ENCODE data around the gene OR4K5. TPM values are rescaled to one million over a fixed set of nuclear protein-coding genes. Genes with fewer than 3 reads are reported as not detected.
A peak's percentile ranks its signal among the peaks of the same experiment; 100 is the strongest.

The OR4K5 gene, protein sequence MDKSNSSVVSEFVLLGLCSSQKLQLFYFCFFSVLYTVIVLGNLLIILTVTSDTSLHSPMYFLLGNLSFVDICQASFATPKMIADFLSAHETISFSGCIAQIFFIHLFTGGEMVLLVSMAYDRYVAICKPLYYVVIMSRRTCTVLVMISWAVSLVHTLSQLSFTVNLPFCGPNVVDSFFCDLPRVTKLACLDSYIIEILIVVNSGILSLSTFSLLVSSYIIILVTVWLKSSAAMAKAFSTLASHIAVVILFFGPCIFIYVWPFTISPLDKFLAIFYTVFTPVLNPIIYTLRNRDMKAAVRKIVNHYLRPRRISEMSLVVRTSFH
- total RNA-seq = not detected in 3 replicates

DNA sequence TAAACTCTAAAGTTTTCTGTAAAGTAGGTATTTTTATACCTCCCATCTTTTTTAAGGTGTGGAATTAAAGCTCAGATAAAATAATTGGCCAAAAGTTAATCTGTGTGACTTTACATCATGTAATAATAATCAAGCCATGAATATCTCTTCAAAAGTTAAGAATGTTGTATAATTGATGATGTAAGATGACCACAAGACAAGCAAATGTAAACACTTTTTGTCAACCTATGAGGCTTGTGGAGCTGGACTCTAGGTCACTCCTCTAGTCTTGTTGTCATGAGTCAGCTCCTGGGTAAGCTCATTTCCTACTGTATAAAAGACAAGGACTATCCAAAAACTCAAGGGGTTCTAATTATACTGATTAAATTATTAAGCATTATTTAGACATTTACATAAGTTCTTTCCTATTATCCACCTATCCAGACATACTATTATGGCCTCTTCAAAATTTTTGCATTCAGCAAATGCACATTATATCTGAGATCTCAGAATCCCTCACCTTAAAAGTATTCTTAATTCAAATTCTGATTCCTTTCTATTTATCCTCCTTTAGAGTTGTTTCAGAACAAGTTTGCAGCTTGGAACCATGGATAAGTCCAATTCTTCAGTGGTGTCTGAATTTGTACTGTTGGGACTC lies at the start of gene OR4K5:
TSS of gene OR4K5 (plus strand) at position 587 of the 637 bp plus-strand sequence. CDS start at position 587, 0 bp downstream.
- Mint-ChIP-seq H3K4me3 (no peak within 1 kb of the TSS), H3K36me3 (no peaks in the 10 kb centered on the region), H3K4me1 (no peaks in the 10 kb centered on the region), H3K9me3 (peaks cover 4% of the 10 kb centered on the region), H3K27ac (no peak within 1 kb of the TSS), H3K27me3 (ENCODE audit: low read depth) (no peaks in the 10 kb centered on the region)
- DNase-seq (ENCODE audit: low spot score in 2 of 2, unreplicated experiment in 2 of 2) = no peak
- TF ChIP-seq, protein P1, sequence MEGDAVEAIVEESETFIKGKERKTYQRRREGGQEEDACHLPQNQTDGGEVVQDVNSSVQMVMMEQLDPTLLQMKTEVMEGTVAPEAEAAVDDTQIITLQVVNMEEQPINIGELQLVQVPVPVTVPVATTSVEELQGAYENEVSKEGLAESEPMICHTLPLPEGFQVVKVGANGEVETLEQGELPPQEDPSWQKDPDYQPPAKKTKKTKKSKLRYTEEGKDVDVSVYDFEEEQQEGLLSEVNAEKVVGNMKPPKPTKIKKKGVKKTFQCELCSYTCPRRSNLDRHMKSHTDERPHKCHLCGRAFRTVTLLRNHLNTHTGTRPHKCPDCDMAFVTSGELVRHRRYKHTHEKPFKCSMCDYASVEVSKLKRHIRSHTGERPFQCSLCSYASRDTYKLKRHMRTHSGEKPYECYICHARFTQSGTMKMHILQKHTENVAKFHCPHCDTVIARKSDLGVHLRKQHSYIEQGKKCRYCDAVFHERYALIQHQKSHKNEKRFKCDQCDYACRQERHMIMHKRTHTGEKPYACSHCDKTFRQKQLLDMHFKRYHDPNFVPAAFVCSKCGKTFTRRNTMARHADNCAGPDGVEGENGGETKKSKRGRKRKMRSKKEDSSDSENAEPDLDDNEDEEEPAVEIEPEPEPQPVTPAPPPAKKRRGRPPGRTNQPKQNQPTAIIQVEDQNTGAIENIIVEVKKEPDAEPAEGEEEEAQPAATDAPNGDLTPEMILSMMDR (IDR thresholded peaks at IDR 0.05; ENCODE audit: unreplicated experiment) = no peak

DNA sequence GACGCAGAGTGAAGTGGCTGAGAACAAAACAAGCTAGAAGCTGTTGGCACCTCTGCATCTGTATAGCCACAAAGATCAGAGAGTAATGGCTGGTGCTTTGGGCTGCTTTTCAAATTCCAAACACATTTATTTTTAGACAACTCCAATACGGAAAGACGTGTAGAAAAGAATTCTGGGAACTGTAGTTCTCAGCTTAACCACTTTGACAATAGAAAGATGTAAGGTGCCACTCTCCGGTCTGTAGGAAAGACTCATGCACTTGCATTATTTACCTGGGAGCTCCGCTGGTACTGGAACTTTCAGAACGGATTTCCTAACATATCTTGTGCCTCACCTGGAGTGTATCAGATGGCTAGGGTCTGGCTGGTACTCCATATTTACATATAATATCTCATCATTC lies 47.2 kb upstream of the OR4K5 start:
- no peaks in the 10 kb centered on the region for H3K36me3 Mint-ChIP-seq
- DNase-seq (ENCODE audit: low spot score in 2 of 2, unreplicated experiment in 2 of 2) = no peak
- H3K4me3 Mint-ChIP-seq = no peak overlapping the region
- H3K27me3 Mint-ChIP-seq (ENCODE audit: low read depth) = no peaks in the 10 kb centered on the region
- H3K27ac Mint-ChIP-seq = no peak overlapping the region
- H3K4me1 Mint-ChIP-seq = no peaks in the 10 kb centered on the region
- H3K9me3 Mint-ChIP-seq = peaks cover 32% of the 10 kb centered on the region
- TF ChIP-seq, protein P1 (IDR thresholded peaks at IDR 0.05; ENCODE audit: unreplicated experiment) = no peak

DNA sequence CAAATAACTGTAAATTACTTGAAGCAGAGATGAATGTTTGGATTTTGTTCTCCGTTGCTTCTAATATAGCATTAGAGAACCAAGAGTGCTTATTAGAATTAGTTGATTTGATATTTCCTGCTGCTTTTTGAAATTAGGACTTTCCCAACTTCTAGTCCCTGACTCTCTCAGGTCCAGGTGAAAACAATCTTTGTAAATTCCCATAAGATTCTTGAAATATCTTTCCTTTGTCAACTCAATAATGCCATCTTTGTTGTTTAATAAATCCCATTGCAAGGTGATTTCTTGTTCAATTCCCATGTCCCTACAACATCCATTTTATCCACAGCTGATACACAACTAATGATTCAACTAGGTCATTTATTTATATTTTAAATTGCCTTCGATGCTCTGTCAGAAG lies 45.6 kb upstream of the OR4K5 start, which contains the start of gene OR4K2:
TSS of gene OR4K2 (plus strand) at position 301 of the 400 bp plus-strand sequence. CDS start 1,126 bp downstream, outside the sequence.
- no peak for DNase-seq (ENCODE audit: low spot score in 2 of 2, unreplicated experiment in 2 of 2)
- Mint-ChIP-seq H3K4me3 (no peak within 1 kb of the TSS), H3K27me3 (ENCODE audit: low read depth) (no peaks in the 10 kb centered on the region), H3K9me3 (peaks cover 45% of the 10 kb centered on the region), H3K4me1 (no peaks in the 10 kb centered on the region), H3K27ac (no peak within 1 kb of the TSS), H3K36me3 (no peaks in the 10 kb centered on the region)
- TF ChIP-seq, protein P1 (IDR thresholded peaks at IDR 0.05; ENCODE audit: unreplicated experiment) = no peak

DNA sequence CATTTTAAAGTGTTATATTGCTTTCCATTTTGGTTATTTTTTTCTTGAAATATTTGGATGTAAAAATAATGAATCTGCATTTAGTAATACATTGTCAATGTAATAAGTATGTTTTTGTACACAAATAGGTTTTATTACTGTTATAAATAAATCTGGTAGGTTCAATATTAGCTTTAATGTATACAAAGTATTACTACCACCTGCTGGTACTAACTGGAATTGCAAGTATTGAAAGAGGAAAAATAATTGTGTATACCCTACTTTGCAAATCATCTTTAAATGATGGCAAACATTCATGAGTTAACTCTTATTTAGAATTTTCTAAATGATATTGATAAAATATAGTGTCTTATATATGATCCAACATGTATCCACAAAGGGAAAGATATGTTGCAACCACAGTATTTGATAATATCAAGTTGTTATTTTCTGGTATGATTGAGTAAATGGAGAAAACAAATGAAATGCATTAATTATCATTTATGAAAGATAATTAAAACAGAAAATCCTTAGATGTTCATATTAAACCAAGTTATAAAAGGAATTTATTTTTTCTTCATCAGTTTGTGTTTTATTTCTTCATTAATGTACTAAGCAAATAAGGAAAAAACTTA lies 42.3 kb upstream of the OR4K5 start:
- Mint-ChIP-seq H3K4me1 (no peaks in the 10 kb centered on the region), H3K4me3 (no peak overlapping the region), H3K27me3 (ENCODE audit: low read depth) (no peaks in the 10 kb centered on the region), H3K9me3 (peaks cover 47% of the 10 kb centered on the region), H3K27ac (no peak overlapping the region), H3K36me3 (no peaks in the 10 kb centered on the region)
- no peak for DNase-seq (ENCODE audit: low spot score in 2 of 2, unreplicated experiment in 2 of 2)
- TF ChIP-seq, protein P1 (IDR thresholded peaks at IDR 0.05; ENCODE audit: unreplicated experiment) = peak; percentile 89

DNA sequence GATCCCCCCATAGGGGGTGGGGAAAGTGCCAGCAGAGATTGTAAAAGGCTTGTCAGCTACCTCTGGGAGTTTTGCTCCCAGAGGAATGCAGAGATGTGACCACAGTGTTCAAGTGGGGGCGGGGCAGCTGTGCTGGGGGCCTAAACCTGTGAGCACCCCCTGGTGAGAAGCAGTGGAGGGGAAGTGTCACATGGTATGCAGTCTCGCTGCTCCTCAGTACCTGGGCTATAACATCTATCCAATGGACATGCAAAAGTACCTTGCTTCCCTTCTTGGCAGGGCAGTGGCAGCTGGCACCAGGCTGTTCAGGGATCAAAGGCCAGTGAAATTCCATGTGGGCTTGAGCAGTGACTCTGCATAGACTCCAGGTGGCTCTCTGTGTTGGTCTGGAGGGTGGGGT lies 25.1 kb upstream of the OR4K5 start:
- Mint-ChIP-seq H3K36me3 (peaks cover 5% of the 10 kb centered on the region), H3K27ac (no peak overlapping the region), H3K27me3 (ENCODE audit: low read depth) (no peaks in the 10 kb centered on the region), H3K9me3 (peaks cover 74% of the 10 kb centered on the region), H3K4me3 (no peak overlapping the region), H3K4me1 (no peaks in the 10 kb centered on the region)
- no peak for DNase-seq (ENCODE audit: low spot score in 2 of 2, unreplicated experiment in 2 of 2)
- TF ChIP-seq, protein P1 (IDR thresholded peaks at IDR 0.05; ENCODE audit: unreplicated experiment) = no peak

Data from mesothelial cell of epicardium (in vitro differentiated cells).